ENCODE measurements around the gene ADAMTS13.
A peak's percentile ranks its signal among the peaks of the same experiment; 100 is the strongest.

The ADAMTS13 gene

GRCh38 chr9:133463234-133463863, 41.2 kb downstream of the ADAMTS13 start:
- peak; percentile 4 for TF ChIP-seq CTCF (IDR thresholded peaks at IDR 0.05; ENCODE audit: low read depth, low read length)
- H3K4me3 ChIP-seq (ENCODE audit: low read depth, low read length) = no peak overlapping the region
- in situ Hi-C loops (cut with HindIII; ENCODE audit: low sequenced_read_pairs) = no loop called here
- DNase-seq (ENCODE audit: low read depth, low spot score) = no peak

GRCh38 chr9:133463864-133464615, 41.9 kb downstream of the ADAMTS13 start:
- H3K4me3 ChIP-seq (ENCODE audit: low read depth, low read length) = no peak overlapping the region
- in situ Hi-C loops (cut with HindIII; ENCODE audit: low sequenced_read_pairs) = no loop called here
- TF ChIP-seq CTCF (IDR thresholded peaks at IDR 0.05; ENCODE audit: low read depth, low read length) = no peak
- no peak for DNase-seq (ENCODE audit: low read depth, low spot score)

- TF ChIP-seq CTCF (IDR thresholded peaks at IDR 0.05; ENCODE audit: low read depth, low read length) = no peak
- in situ Hi-C loops (cut with HindIII; ENCODE audit: low sequenced_read_pairs) = no loop called here
- no peak for DNase-seq (ENCODE audit: low read depth, low spot score)
- H3K4me3 ChIP-seq (ENCODE audit: low read depth, low read length) = no peak overlapping the region
These were observed 42.5 kb downstream of the ADAMTS13 start for GRCh38 chr9:133464638-133465037.

- in situ Hi-C loops (cut with HindIII; ENCODE audit: low sequenced_read_pairs) = no loop called here
- no peak for DNase-seq (ENCODE audit: low read depth, low spot score)
- TF ChIP-seq CTCF (IDR thresholded peaks at IDR 0.05; ENCODE audit: low read depth, low read length) = no peak
- no peak overlapping the region for H3K4me3 ChIP-seq (ENCODE audit: low read depth, low read length)
These were observed 43.8 kb downstream of the ADAMTS13 start for GRCh38 chr9:133465984-133466383.

- no peak for TF ChIP-seq CTCF (IDR thresholded peaks at IDR 0.05; ENCODE audit: low read depth, low read length)
- no peak overlapping the region for H3K4me3 ChIP-seq (ENCODE audit: low read depth, low read length)
- in situ Hi-C loops (cut with HindIII; ENCODE audit: low sequenced_read_pairs) = no loop called here
- no peak for DNase-seq (ENCODE audit: low read depth, low spot score)
These were observed 44.9 kb downstream of the ADAMTS13 start for GRCh38 chr9:133467101-133467500.

- no peak for DNase-seq (ENCODE audit: low read depth, low spot score)
- H3K4me3 ChIP-seq (ENCODE audit: low read depth, low read length) = no peak overlapping the region
- no peak for TF ChIP-seq CTCF (IDR thresholded peaks at IDR 0.05; ENCODE audit: low read depth, low read length)
- in situ Hi-C loops (cut with HindIII; ENCODE audit: low sequenced_read_pairs) = no loop called here
These were observed 46.2 kb downstream of the ADAMTS13 start for GRCh38 chr9:133468374-133468773.

All from astrocyte of the spinal cord (primary cell).